ENCODE data around the gene CRYBG2. TPM values are rescaled to one million over a fixed set of nuclear protein-coding genes. Genes with fewer than 3 reads are reported as not detected.
"Not testable (repeated sequence)": the region's sequence is repeated elsewhere in the genome, so short reads cannot be mapped to it uniquely, and the experiment has no call there.

CRYBG2 gene
- total and polyA plus RNA-seq, 4 donors, result 0.30 to 2.3 (median 1.3) TPM

GRCh38 chr1:26297791-26298124 is 56.2 kb downstream of the CRYBG2 start:
- Histone ChIP-seq H3K4me3 (ENCODE audit: low read depth, low read length) (no peak overlapping the region), H3K9me3 (ENCODE audit: control insufficient read depth, insufficient read depth, low read length) (no peaks in the 10 kb centered on the region), H3K4me1 (ENCODE audit: control insufficient read depth, insufficient read depth, low read length) (no peaks in the 10 kb centered on the region), H3K27me3 (ENCODE audit: control insufficient read depth, insufficient read depth, low read length) (no peaks in the 10 kb centered on the region), H3K27ac (ENCODE audit: low read depth, low read length) (no peak overlapping the region), H3K36me3 (ENCODE audit: control insufficient read depth, insufficient read depth, low read length) (peaks cover 51% of the 10 kb centered on the region)
- no peak for DNase-seq (ENCODE audit: low read depth in 4 of 6, low spot score in 6 of 6)
- WGBS (ENCODE audit: insufficient coverage), result 91% methylated on average over 5 of the region's 6 CpGs

GRCh38 chr1:26297057-26297790 is 56.7 kb downstream of the CRYBG2 start:
- no peak for DNase-seq (ENCODE audit: low read depth in 4 of 6, low spot score in 6 of 6)
- Histone ChIP-seq H3K36me3 (ENCODE audit: control insufficient read depth, insufficient read depth, low read length) (peaks cover 52% of the 10 kb centered on the region), H3K9me3 (ENCODE audit: control insufficient read depth, insufficient read depth, low read length) (no peaks in the 10 kb centered on the region), H3K4me1 (ENCODE audit: control insufficient read depth, insufficient read depth, low read length) (no peaks in the 10 kb centered on the region), H3K4me3 (ENCODE audit: low read depth, low read length) (no peak overlapping the region), H3K27me3 (ENCODE audit: control insufficient read depth, insufficient read depth, low read length) (no peaks in the 10 kb centered on the region), H3K27ac (ENCODE audit: low read depth, low read length) (no peak overlapping the region)
- WGBS (ENCODE audit: insufficient coverage), result 96% methylated on average over 11 of the region's 12 CpGs

- no peak overlapping the region for H3K4me3 ChIP-seq (ENCODE audit: low read depth, low read length)
- WGBS (ENCODE audit: insufficient coverage), result 89% methylated on average over 16 of the region's 16 CpGs
- no peak overlapping the region for H3K27ac ChIP-seq (ENCODE audit: low read depth, low read length)
- H3K36me3 ChIP-seq (ENCODE audit: control insufficient read depth, insufficient read depth, low read length), result peaks cover 59% of the 10 kb centered on the region
- no peak for DNase-seq (ENCODE audit: low read depth in 4 of 6, low spot score in 6 of 6)
- H3K27me3 ChIP-seq (ENCODE audit: control insufficient read depth, insufficient read depth, low read length), result no peaks in the 10 kb centered on the region
- no peaks in the 10 kb centered on the region for H3K4me1 ChIP-seq (ENCODE audit: control insufficient read depth, insufficient read depth, low read length)
- no peaks in the 10 kb centered on the region for H3K9me3 ChIP-seq (ENCODE audit: control insufficient read depth, insufficient read depth, low read length)
These were observed 57.4 kb downstream of the CRYBG2 start for GRCh38 chr1:26296340-26297056.

GRCh38 chr1:26295194-26296138 is 58.5 kb downstream of the CRYBG2 start:
- Histone ChIP-seq H3K36me3 (ENCODE audit: control insufficient read depth, insufficient read depth, low read length) (peaks cover 60% of the 10 kb centered on the region), H3K4me1 (ENCODE audit: control insufficient read depth, insufficient read depth, low read length) (peaks cover 5% of the 10 kb centered on the region), H3K27me3 (ENCODE audit: control insufficient read depth, insufficient read depth, low read length) (no peaks in the 10 kb centered on the region), H3K9me3 (ENCODE audit: control insufficient read depth, insufficient read depth, low read length) (no peaks in the 10 kb centered on the region), H3K27ac (ENCODE audit: low read depth, low read length) (no peak overlapping the region), H3K4me3 (ENCODE audit: low read depth, low read length) (no peak overlapping the region)
- 94% methylated on average over 19 of the region's 22 CpGs for WGBS (ENCODE audit: insufficient coverage)
- no peak for DNase-seq (ENCODE audit: low read depth in 4 of 6, low spot score in 6 of 6)

- H3K27me3 ChIP-seq (ENCODE audit: control insufficient read depth, insufficient read depth, low read length), result no peaks in the 10 kb centered on the region
- no peak overlapping the region for H3K4me3 ChIP-seq (ENCODE audit: low read depth, low read length)
- H3K9me3 ChIP-seq (ENCODE audit: control insufficient read depth, insufficient read depth, low read length), result no peaks in the 10 kb centered on the region
- WGBS (ENCODE audit: insufficient coverage), result 92% methylated on average over 11 of the region's 11 CpGs
- no peak overlapping the region for H3K27ac ChIP-seq (ENCODE audit: low read depth, low read length)
- peaks cover 67% of the 10 kb centered on the region for H3K36me3 ChIP-seq (ENCODE audit: control insufficient read depth, insufficient read depth, low read length)
- no peak for DNase-seq (ENCODE audit: low read depth in 4 of 6, low spot score in 6 of 6)
- peaks cover 9% of the 10 kb centered on the region for H3K4me1 ChIP-seq (ENCODE audit: control insufficient read depth, insufficient read depth, low read length)
These were observed 59.9 kb downstream of the CRYBG2 start for GRCh38 chr1:26293911-26294463.

- Histone ChIP-seq H3K4me1 (ENCODE audit: control insufficient read depth, insufficient read depth, low read length) (peaks cover 16% of the 10 kb centered on the region), H3K36me3 (ENCODE audit: control insufficient read depth, insufficient read depth, low read length) (peaks cover 66% of the 10 kb centered on the region)
- not testable (repeated sequence) for H3K9me3 ChIP-seq (ENCODE audit: control insufficient read depth, insufficient read depth, low read length); DNase-seq (ENCODE audit: low read depth in 4 of 6, low spot score in 6 of 6); H3K27me3 ChIP-seq (ENCODE audit: control insufficient read depth, insufficient read depth, low read length); H3K27ac ChIP-seq (ENCODE audit: low read depth, low read length); H3K4me3 ChIP-seq (ENCODE audit: low read depth, low read length)
- 80% methylated on average over 3 of the region's 5 CpGs for WGBS (ENCODE audit: insufficient coverage)
These were observed 61.2 kb downstream of the CRYBG2 start for GRCh38 chr1:26292735-26293134.

- H3K4me1 ChIP-seq (ENCODE audit: control insufficient read depth, insufficient read depth, low read length), result peaks cover 16% of the 10 kb centered on the region
- no peak overlapping the region for H3K27ac ChIP-seq (ENCODE audit: low read depth, low read length)
- no peak for DNase-seq (ENCODE audit: low read depth in 4 of 6, low spot score in 6 of 6)
- no peaks in the 10 kb centered on the region for H3K9me3 ChIP-seq (ENCODE audit: control insufficient read depth, insufficient read depth, low read length)
- H3K36me3 ChIP-seq (ENCODE audit: control insufficient read depth, insufficient read depth, low read length), result peaks cover 59% of the 10 kb centered on the region
- 90% methylated on average over 4 of the region's 4 CpGs for WGBS (ENCODE audit: insufficient coverage)
- no peaks in the 10 kb centered on the region for H3K27me3 ChIP-seq (ENCODE audit: control insufficient read depth, insufficient read depth, low read length)
- H3K4me3 ChIP-seq (ENCODE audit: low read depth, low read length), result no peak overlapping the region
These were observed 62.0 kb downstream of the CRYBG2 start for GRCh38 chr1:26291939-26292338.

- no peak overlapping the region for H3K27ac ChIP-seq (ENCODE audit: low read depth, low read length)
- no peak for DNase-seq (ENCODE audit: low read depth in 4 of 6, low spot score in 6 of 6)
- no peaks in the 10 kb centered on the region for H3K27me3 ChIP-seq (ENCODE audit: control insufficient read depth, insufficient read depth, low read length)
- no peak overlapping the region for H3K4me3 ChIP-seq (ENCODE audit: low read depth, low read length)
- peaks cover 55% of the 10 kb centered on the region for H3K36me3 ChIP-seq (ENCODE audit: control insufficient read depth, insufficient read depth, low read length)
- H3K9me3 ChIP-seq (ENCODE audit: control insufficient read depth, insufficient read depth, low read length), result no peaks in the 10 kb centered on the region
- WGBS (ENCODE audit: insufficient coverage), result 94% methylated on average over 3 of the region's 3 CpGs
- H3K4me1 ChIP-seq (ENCODE audit: control insufficient read depth, insufficient read depth, low read length), result peaks cover 16% of the 10 kb centered on the region
These were observed 62.5 kb downstream of the CRYBG2 start for GRCh38 chr1:26291433-26291832.

- Histone ChIP-seq H3K27ac (ENCODE audit: low read depth, low read length) (no peak overlapping the region), H3K4me3 (ENCODE audit: low read depth, low read length) (no peak overlapping the region), H3K9me3 (ENCODE audit: control insufficient read depth, insufficient read depth, low read length) (no peaks in the 10 kb centered on the region), H3K36me3 (ENCODE audit: control insufficient read depth, insufficient read depth, low read length) (peaks cover 51% of the 10 kb centered on the region), H3K27me3 (ENCODE audit: control insufficient read depth, insufficient read depth, low read length) (no peaks in the 10 kb centered on the region), H3K4me1 (ENCODE audit: control insufficient read depth, insufficient read depth, low read length) (peaks cover 16% of the 10 kb centered on the region)
- DNase-seq (ENCODE audit: low read depth in 4 of 6, low spot score in 6 of 6), result no peak
- WGBS (ENCODE audit: insufficient coverage), result 57% methylated on average over 7 of the region's 11 CpGs
These were observed 63.1 kb downstream of the CRYBG2 start for GRCh38 chr1:26290882-26291261.

Measured in spinal cord (tissue), 10 donors.